Cardiac fibroblast (primary cell): ENCODE results near the gene S100A13.
A peak's percentile ranks its signal among the peaks of the same experiment; 100 is the strongest.

Experiments
- DNase-seq, 2 donors: peaks; one replicate each; pipeline versions ENCODE4 v3.0.0 to v3.0.0-alpha.2; 2010; ENCODE audit warnings: low read depth in 2 of 2
- H3K4me3 ChIP-seq, 2 donors: replicated peaks in 1 of 2; 1 replicate in 1 of 2; 2 replicates in 1 of 2; pipeline ENCODE4 v1.5.1; 2011; ENCODE audit warnings: low read depth in 2 of 2, low read length in 2 of 2, mild to moderate bottlenecking in 2 of 2, moderate library complexity in 1 of 2
- TF ChIP-seq, protein P1 (sequence below): IDR thresholded peaks from one replicate; pipeline ENCODE4 v1.5.1; 2011; ENCODE audit warnings: low read depth, mild to moderate bottlenecking, low read length, inconsistent platforms

The S100A13 gene

DNA sequence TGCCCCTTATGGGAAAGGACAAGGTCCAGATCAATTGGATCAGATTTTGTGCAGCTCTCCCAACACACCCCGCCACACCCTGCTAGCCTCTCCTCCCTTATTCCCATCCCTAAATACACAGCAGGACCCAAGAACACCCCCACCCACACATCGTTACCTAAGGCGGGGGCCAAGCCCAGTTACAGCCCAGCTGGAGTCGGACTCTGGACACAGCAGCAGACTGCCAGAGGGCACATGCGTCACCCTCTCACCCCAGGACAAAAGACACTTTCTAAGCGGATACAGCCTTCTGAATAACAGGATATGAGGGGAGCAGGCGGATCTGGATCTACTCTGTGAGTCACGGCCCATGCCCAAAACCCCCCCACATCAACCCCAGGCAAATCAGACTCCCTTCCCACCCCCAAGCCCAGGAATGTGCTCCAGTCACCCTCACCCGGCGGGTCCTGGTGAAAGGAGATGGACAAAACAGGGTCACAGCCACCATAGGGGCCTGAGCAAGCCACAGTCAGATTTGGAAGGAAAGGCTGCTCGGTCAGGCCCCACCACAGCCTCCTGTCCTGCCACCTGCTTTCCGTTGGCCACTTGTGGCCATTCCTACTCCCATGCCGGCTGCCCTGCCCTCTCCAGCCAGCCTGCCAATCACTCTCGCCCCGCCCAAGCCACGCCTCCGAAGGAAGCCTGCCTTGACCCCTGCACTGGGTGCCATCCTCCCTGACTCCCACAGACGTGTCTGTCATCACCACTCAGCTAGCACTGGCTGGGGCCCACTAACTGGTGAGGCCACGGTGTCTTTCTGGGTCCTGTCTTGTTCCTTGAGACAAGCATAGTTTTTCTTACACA, 18.3 kb downstream of the S100A13 start:
- peak overlapping the region; percentile 26 to 77 for H3K4me3 ChIP-seq
- peak; percentile 92 to 95 for DNase-seq
- TF ChIP-seq, protein P1, sequence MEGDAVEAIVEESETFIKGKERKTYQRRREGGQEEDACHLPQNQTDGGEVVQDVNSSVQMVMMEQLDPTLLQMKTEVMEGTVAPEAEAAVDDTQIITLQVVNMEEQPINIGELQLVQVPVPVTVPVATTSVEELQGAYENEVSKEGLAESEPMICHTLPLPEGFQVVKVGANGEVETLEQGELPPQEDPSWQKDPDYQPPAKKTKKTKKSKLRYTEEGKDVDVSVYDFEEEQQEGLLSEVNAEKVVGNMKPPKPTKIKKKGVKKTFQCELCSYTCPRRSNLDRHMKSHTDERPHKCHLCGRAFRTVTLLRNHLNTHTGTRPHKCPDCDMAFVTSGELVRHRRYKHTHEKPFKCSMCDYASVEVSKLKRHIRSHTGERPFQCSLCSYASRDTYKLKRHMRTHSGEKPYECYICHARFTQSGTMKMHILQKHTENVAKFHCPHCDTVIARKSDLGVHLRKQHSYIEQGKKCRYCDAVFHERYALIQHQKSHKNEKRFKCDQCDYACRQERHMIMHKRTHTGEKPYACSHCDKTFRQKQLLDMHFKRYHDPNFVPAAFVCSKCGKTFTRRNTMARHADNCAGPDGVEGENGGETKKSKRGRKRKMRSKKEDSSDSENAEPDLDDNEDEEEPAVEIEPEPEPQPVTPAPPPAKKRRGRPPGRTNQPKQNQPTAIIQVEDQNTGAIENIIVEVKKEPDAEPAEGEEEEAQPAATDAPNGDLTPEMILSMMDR, result no peak

DNA sequence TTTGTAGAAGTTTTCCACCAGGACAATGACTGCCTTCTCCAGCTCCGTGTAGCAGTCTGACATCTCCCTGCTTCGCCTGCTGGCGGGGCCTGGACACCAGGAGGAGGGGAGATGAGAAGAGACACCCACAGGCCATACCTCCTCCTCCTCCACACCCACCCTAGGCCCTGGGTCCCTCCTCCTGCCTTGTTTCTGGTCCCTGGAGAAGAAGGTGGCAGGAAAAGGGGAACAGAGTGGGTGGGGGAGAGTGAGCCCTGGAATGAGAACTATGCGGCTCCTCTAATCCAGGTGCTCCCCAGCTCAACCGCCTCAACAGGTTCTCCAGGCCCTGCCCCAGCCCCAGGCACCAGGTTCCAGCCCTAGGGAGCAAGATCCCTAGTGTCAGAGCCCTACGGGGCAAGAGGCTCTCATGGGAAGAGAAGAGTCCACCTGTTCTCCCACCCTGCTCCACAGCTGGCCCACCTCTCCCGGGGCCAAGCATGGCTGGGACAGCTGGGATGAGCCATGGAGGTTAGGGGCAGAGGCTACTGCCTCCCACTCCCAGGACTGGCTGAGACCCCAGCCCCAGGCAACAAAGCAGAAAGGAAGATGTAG, 19.1 kb downstream of the S100A13 start:
- TF ChIP-seq, protein P1, result no peak
- H3K4me3 ChIP-seq, result peak overlapping the region; percentile 26 to 77
- DNase-seq, result no peak

DNA sequence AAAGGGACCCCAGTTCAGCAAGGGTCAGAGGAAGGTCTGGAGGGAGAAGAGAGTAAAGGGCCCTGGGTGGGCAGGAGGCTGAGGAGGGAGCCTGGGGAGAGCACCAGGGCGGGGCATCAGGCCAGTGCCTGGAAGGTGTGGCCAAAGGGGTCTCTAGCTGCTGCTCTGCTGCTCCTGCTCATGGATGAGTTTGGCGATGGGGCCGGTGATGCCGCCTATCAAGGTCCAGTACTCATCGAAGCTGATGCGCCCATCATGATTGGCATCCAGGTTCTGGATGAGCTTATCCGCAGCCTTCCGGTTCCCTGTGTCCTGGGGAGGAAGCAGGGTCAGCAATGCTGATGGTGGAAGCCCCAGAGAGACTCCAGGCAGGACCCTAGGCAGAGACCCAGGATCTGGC, 19.9 kb downstream of the S100A13 start:
- TF ChIP-seq, protein P1, result no peak
- no peak overlapping the region for H3K4me3 ChIP-seq
- DNase-seq, result no peak

DNA sequence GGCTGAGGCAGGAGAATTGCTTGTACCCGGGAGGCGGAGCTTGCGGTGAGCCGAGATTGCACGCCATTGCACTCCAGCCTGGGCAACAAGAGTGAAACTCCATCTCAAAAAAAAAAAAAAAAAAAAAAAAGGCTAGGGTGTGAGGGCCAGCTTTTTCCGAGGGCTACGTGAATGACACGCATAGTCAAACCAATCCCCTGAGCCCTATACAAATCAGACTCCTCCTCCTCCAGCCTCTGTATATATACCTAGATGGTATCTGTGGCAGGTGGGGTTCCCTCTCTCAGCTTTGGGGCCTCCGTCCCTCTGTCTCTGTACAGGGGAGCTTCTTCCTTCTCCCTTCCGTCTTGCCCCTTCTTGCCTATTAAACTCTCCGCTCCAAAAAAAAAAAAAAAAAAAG, 21.1 kb downstream of the S100A13 start:
- TF ChIP-seq, protein P1, result no peak
- DNase-seq, result no peak

DNA sequence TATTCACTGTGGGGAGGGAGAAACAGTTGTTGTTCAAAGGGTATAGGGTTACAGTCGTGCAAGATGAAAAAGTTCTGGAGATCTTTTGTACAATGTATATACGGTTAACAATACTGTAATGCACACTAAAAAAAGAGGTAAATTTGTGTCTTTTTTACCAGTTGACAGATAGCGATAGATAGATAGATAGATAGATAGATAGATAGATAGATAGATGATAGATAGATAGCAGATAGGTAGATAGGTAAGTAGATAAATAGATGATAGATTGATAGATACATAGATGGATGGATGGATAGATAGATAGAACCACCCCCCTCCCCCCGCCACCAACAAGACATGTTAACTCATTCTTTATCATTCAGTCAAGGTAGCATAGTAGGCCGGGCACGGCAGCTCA, 24.6 kb downstream of the S100A13 start:
- TF ChIP-seq, protein P1, result no peak
- no peak for DNase-seq

More for the DNA sequence above, 21.1 kb downstream of the S100A13 start:
- H3K4me3 ChIP-seq, result no peak overlapping the region

DNA sequence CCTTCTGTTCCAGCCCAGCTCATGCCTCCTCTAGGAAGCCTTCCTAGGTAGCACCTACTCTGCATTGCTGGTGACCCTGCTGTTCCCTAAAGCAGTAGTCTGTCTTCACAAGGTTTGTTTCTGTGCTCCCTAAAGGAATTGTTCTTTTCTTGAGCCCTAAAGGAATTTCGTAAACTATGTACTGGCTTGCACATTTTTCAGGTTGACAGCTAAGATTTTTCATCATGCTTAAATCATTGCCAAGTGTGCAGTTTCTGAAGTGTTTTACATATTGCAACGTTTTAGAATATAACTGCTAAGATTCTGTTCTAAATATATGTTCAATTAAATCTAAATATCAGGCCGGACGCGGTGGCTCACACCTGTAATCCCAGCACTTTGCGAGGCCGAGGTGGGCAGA, 27.5 kb downstream of the S100A13 start:
- H3K4me3 ChIP-seq, result no peak overlapping the region
- DNase-seq, result no peak
- TF ChIP-seq, protein P1, result no peak

More for the DNA sequence above, 24.6 kb downstream of the S100A13 start:
- H3K4me3 ChIP-seq, result no peak overlapping the region
